Cardiac fibroblast (primary cell): ENCODE data around the gene PID1.

Experiments used
- DNase-seq, 2 donors: peaks; one replicate each; pipeline versions ENCODE4 v3.0.0 to v3.0.0-alpha.2; 2010; ENCODE audit warnings: low read depth in 2 of 2
- H3K4me3 ChIP-seq, 2 donors: replicated peaks in 1 of 2; 1 replicate in 1 of 2; 2 replicates in 1 of 2; pipeline ENCODE4 v1.5.1; 2011; ENCODE audit warnings: low read depth in 2 of 2, low read length in 2 of 2, mild to moderate bottlenecking in 2 of 2, moderate library complexity in 1 of 2
- CTCF ChIP-seq: IDR thresholded peaks from one replicate; pipeline ENCODE4 v1.5.1; 2011; ENCODE audit warnings: low read depth, mild to moderate bottlenecking, low read length, inconsistent platforms

Gene PID1

GRCh38 chr2:229057976-229058553, 213.0 kb downstream of the PID1 start:
- TF ChIP-seq CTCF = no peak
- DNase-seq = no peak
- H3K4me3 ChIP-seq = no peak overlapping the region

GRCh38 chr2:229054311-229054710, 216.8 kb downstream of the PID1 start:
- no peak for TF ChIP-seq CTCF
- no peak overlapping the region for H3K4me3 ChIP-seq
- DNase-seq = no peak

GRCh38 chr2:229051798-229052197, 219.3 kb downstream of the PID1 start:
- DNase-seq = no peak
- H3K4me3 ChIP-seq = no peak overlapping the region
- no peak for TF ChIP-seq CTCF

GRCh38 chr2:229050133-229050532, 221.0 kb downstream of the PID1 start:
- no peak for TF ChIP-seq CTCF
- no peak for DNase-seq
- H3K4me3 ChIP-seq = no peak overlapping the region

- no peak overlapping the region for H3K4me3 ChIP-seq
- TF ChIP-seq CTCF = no peak
- DNase-seq = no peak
Measured at GRCh38 chr2:229048134-229048533, 223.0 kb downstream of the PID1 start.

GRCh38 chr2:229045671-229046070, 225.4 kb downstream of the PID1 start:
- TF ChIP-seq CTCF = no peak
- DNase-seq = no peak
- H3K4me3 ChIP-seq = no peak overlapping the region

- H3K4me3 ChIP-seq = no peak overlapping the region
- no peak for TF ChIP-seq CTCF
- peak in 1 of 2 donors; percentile 21 for DNase-seq
Measured at GRCh38 chr2:229044581-229044980, 226.5 kb downstream of the PID1 start.
